Fibroblast of lung (primary cell): ENCODE data around the gene NTN4. TPM values are rescaled to one million over a fixed set of nuclear protein-coding genes. Genes with fewer than 3 reads are reported as not detected.

Source experiments
- DNase-seq, 2 donors: peaks; one replicate each; pipeline versions ENCODE4 v3.0.0 to v3.0.0-alpha.2; 2010; ENCODE audit warnings: low read depth in 2 of 2
- H2AFZ ChIP-seq: 2 replicates; pipeline ENCODE4 v1.5.1; 2012; ENCODE audit warnings: low read length, control low read depth, inconsistent platforms
- H3K27ac ChIP-seq: 2 replicates; pipeline ENCODE4 v1.5.1; 2011; ENCODE audit warnings: low read length, control low read depth; ENCODE audit not compliant: insufficient read depth
- H3K27me3 ChIP-seq: 2 replicates; pipeline ENCODE4 v1.5.1; 2011; ENCODE audit warnings: mild to moderate bottlenecking, low read length; ENCODE audit not compliant: control insufficient read depth, insufficient read depth
- H3K36me3 ChIP-seq: 2 replicates; pipeline ENCODE4 v1.5.1; 2011; ENCODE audit warnings: low read length; ENCODE audit not compliant: control insufficient read depth, insufficient read depth
- H3K4me1 ChIP-seq: 2 replicates; pipeline ENCODE4 v1.5.1; 2011; ENCODE audit warnings: low read length; ENCODE audit not compliant: control insufficient read depth, insufficient read depth; ENCODE audit errors: extremely low read depth
- H3K4me2 ChIP-seq: 2 replicates; pipeline ENCODE4 v1.5.1; 2011; ENCODE audit warnings: low read length, control low read depth; ENCODE audit not compliant: insufficient read depth; ENCODE audit errors: extremely low read depth
- H3K4me3 ChIP-seq, 4 experiments: fragments of 200-600 bp in 1 of 4; sonication (generic) in 1 of 4; replicated peaks in 1 of 4; 2 replicates each; pipeline ENCODE4 v1.5.1; 2011 to 2016; ENCODE audit warnings: low read length in 4 of 4, low read depth in 3 of 4, mild to moderate bottlenecking in 3 of 4, control low read depth in 2 of 4, inconsistent platforms in 1 of 4, mixed read lengths in 1 of 4; ENCODE audit not compliant: insufficient read depth in 1 of 4; ENCODE audit errors: control extremely low read depth in 1 of 4
- H3K79me2 ChIP-seq: 2 replicates; pipeline ENCODE4 v1.5.1; 2012; ENCODE audit warnings: mild to moderate bottlenecking, low read length, inconsistent platforms; ENCODE audit not compliant: control insufficient read depth, insufficient read depth
- H3K9ac ChIP-seq: 2 replicates; pipeline ENCODE4 v1.5.1; 2011; ENCODE audit warnings: mild to moderate bottlenecking, low read length, control low read depth; ENCODE audit not compliant: insufficient read depth
- H3K9me3 ChIP-seq: 2 replicates; pipeline ENCODE4 v1.5.1; 2012; ENCODE audit warnings: low read depth, low read length; ENCODE audit not compliant: control insufficient read depth, insufficient read depth
- H4K20me1 ChIP-seq: 2 replicates; pipeline ENCODE4 v1.5.1; 2011; ENCODE audit warnings: low read length; ENCODE audit not compliant: control insufficient read depth, insufficient read depth; ENCODE audit errors: extremely low read depth
- CTCF ChIP-seq, 2 donors: IDR thresholded peaks in 1 of 2; conservative IDR thresholded peaks in 1 of 2; 1 replicate in 1 of 2; 2 replicates in 1 of 2; pipeline ENCODE4 v1.5.1; 2011 to 2012; ENCODE audit warnings: low read length in 2 of 2, control low read depth in 1 of 2, inconsistent platforms in 1 of 2, low read depth in 1 of 2, mild to moderate bottlenecking in 1 of 2
- EZH2 ChIP-seq: IDR thresholded peaks from 2 replicates; pipeline ENCODE4 v1.5.1; 2012; ENCODE audit warnings: low read length, control low read depth, mild to moderate bottlenecking; ENCODE audit errors: missing control alignments
- polyA plus RNA-seq, 2 donors: library from polyadenylated mRNA; depleted of rRNA in 1 of 2; stranded (reverse) in 1 of 2; unstranded in 1 of 2; fragments of >200 nt; gene quantifications; 2 replicates each; pipeline ENCODE4 v1.2.1, GENCODE V29; 2011 to 2012; ENCODE audit warnings: missing spikeins in 1 of 2
- total RNA-seq: library from RNA; depleted of rRNA; stranded (reverse); fragments of >200 nt; gene quantifications from 2 replicates; pipeline ENCODE4 v1.2.1, GENCODE V29; 2014

Gene NTN4
- total and polyA plus RNA-seq, 2 donors (not counting 1 experiment from before 2014, with no cell fraction given) = 28.6 to 170 TPM

GRCh38 chr12:95674163-95674562 is 116.4 kb downstream of the NTN4 start:
- Histone ChIP-seq H3K79me2 (no peaks in the 10 kb centered on the region), H3K4me3 (no peak overlapping the region), H3K27me3 (no peaks in the 10 kb centered on the region), H4K20me1 (no peaks in the 10 kb centered on the region), H2AFZ (no peak overlapping the region), H3K4me2 (no peak overlapping the region), H3K36me3 (no peaks in the 10 kb centered on the region), H3K27ac (no peak overlapping the region), H3K4me1 (no peaks in the 10 kb centered on the region), H3K9ac (no peak overlapping the region), H3K9me3 (no peaks in the 10 kb centered on the region)
- TF ChIP-seq CTCF (conservative IDR thresholded peaks at IDR 0.05 in 1 of 2, IDR thresholded peaks at IDR 0.05 in 1 of 2; ENCODE audit: low read depth in 1 of 2, low read length in 2 of 2) (no peak), EZH2 (no peak)
- no peak for DNase-seq

- Histone ChIP-seq H3K9ac (no peak overlapping the region), H3K4me3 (no peak overlapping the region), H4K20me1 (no peaks in the 10 kb centered on the region), H3K27me3 (no peaks in the 10 kb centered on the region), H3K36me3 (no peaks in the 10 kb centered on the region), H3K79me2 (no peaks in the 10 kb centered on the region), H3K9me3 (no peaks in the 10 kb centered on the region), H3K4me1 (no peaks in the 10 kb centered on the region), H2AFZ (no peak overlapping the region), H3K4me2 (no peak overlapping the region), H3K27ac (no peak overlapping the region)
- TF ChIP-seq CTCF (conservative IDR thresholded peaks at IDR 0.05 in 1 of 2, IDR thresholded peaks at IDR 0.05 in 1 of 2; ENCODE audit: low read depth in 1 of 2, low read length in 2 of 2) = no peak
- TF ChIP-seq EZH2 = no peak
- DNase-seq = no peak
Measured at GRCh38 chr12:95673576-95673975, 117.0 kb downstream of the NTN4 start.

- H3K4me1 ChIP-seq = no peaks in the 10 kb centered on the region
- no peak overlapping the region for H3K9ac ChIP-seq
Measured at GRCh38 chr12:95672166-95672565, 118.4 kb downstream of the NTN4 start.

More at GRCh38 chr12:95672166-95672565, 118.4 kb downstream of the NTN4 start:
- H3K27ac ChIP-seq = no peak overlapping the region
- H3K79me2 ChIP-seq = no peaks in the 10 kb centered on the region
- DNase-seq = no peak
- H3K4me3 ChIP-seq = no peak overlapping the region
- H3K9me3 ChIP-seq = no peaks in the 10 kb centered on the region
- no peaks in the 10 kb centered on the region for H4K20me1 ChIP-seq
- H2AFZ ChIP-seq = no peak overlapping the region
- no peaks in the 10 kb centered on the region for H3K27me3 ChIP-seq
- TF ChIP-seq EZH2 (no peak), CTCF (conservative IDR thresholded peaks at IDR 0.05 in 1 of 2, IDR thresholded peaks at IDR 0.05 in 1 of 2; ENCODE audit: low read depth in 1 of 2, low read length in 2 of 2) (no peak)
- no peak overlapping the region for H3K4me2 ChIP-seq
- H3K36me3 ChIP-seq = no peaks in the 10 kb centered on the region
